Sigmoid colon (tissue), 3 donors: ENCODE results near the gene MYO7B.

Experiments used
- CTCF ChIP-seq, 4 experiments: fragments of 450-650 bp in 3 of 4; fragments of 200-600 bp in 1 of 4; IDR thresholded peaks; one replicate each; pipeline ENCODE4 v1.5.1; 2016 to 2019; ENCODE audit warnings: antibody characterized with exemption in 4 of 4, mild to moderate bottlenecking in 3 of 4, moderate library complexity in 2 of 4
- POLR2A ChIP-seq, 2 donors: fragments of 450-650 bp; IDR thresholded peaks; one replicate each; pipeline ENCODE4 v1.6.1; 2016; ENCODE audit warnings: antibody characterized with exemption in 2 of 2, mild to moderate bottlenecking in 2 of 2, moderate library complexity in 2 of 2

GRCh38 chr2:127643439-127644065, 108.1 kb downstream of the MYO7B start:
- TF ChIP-seq POLR2A (IDR thresholded peaks at IDR 0.05) (no peak), CTCF (IDR thresholded peaks at IDR 0.05) (no peak)
